Uterus (tissue), 4 donors: ENCODE data around the gene USP40. TPM values are rescaled to one million over a fixed set of nuclear protein-coding genes. Genes with fewer than 3 reads are reported as not detected.

Source experiments
- DNase-seq, 2 donors: peaks; one replicate each; pipeline ENCODE4 v3.0.0-alpha.2; 2019 to 2020
- H3K27ac ChIP-seq, 2 donors: fragments of 200-600 bp; sonication (generic); 1 replicate in 1 of 2; 2 replicates in 1 of 2; pipeline ENCODE4 v1.5.1; 2016 to 2018
- H3K27me3 ChIP-seq, 2 donors: fragments of 200-600 bp; sonication (generic); one replicate each; pipeline ENCODE4 v1.5.1; 2018 to 2019; ENCODE audit warnings: control low read depth in 1 of 2
- H3K36me3 ChIP-seq, 2 donors: fragments of 200-600 bp; sonication (generic); one replicate each; pipeline ENCODE4 v1.5.1; 2019; ENCODE audit warnings: control low read depth in 1 of 2
- H3K4me1 ChIP-seq, 2 donors: fragments of 200-600 bp; sonication (generic); one replicate each; pipeline ENCODE4 v1.5.1; 2018 to 2019; ENCODE audit warnings: control low read depth in 1 of 2
- H3K4me3 ChIP-seq, 2 donors: fragments of 200-600 bp; sonication (generic); 1 replicate in 1 of 2; 2 replicates in 1 of 2; pipeline ENCODE4 v1.5.1; 2018 to 2019; ENCODE audit warnings: mild to moderate bottlenecking in 1 of 2
- H3K9me3 ChIP-seq, 2 donors: fragments of 200-600 bp; sonication (generic); one replicate each; pipeline ENCODE4 v1.5.1; 2019; ENCODE audit warnings: control low read depth in 1 of 2
- POLR2A ChIP-seq, 2 donors: fragments of 450-650 bp; IDR thresholded peaks; one replicate each; pipeline ENCODE4 v1.6.1; 2016; ENCODE audit warnings: antibody characterized with exemption in 2 of 2, mild to moderate bottlenecking in 1 of 2, moderate library complexity in 1 of 2
- intact Hi-C: fragments of 100-400 bp; cut with DNase I; formaldehyde crosslinking; loops from one replicate; pipeline ENCODE4 v1.15.1; 2023; ENCODE audit warnings: low total_unique reads
- total RNA-seq, 4 donors: library from RNA; depleted of rRNA in 3 of 4; stranded (reverse); fragments of >200 nt in 3 of 4; gene quantifications; one replicate each; pipeline versions ENCODE4 v1.1.0 to v1.2.4, GENCODE V29; 2014 to 2023
- TF ChIP-seq, protein P1 (sequence below), 4 experiments: fragments of 200-600 bp in 2 of 4; fragments of 450-650 bp in 2 of 4; sonication (generic) in 2 of 4; IDR thresholded peaks; one replicate each; pipeline ENCODE4 v1.5.1; 2016 to 2019; ENCODE audit warnings: antibody characterized with exemption in 4 of 4, mild to moderate bottlenecking in 2 of 4, moderate library complexity in 1 of 4
- donor health status: DM: yes; HTN: yes; CAD: no.

The USP40 gene
- total RNA-seq, 4 donors from 2014 or later: 14.7 to 60.2 (median 49.5) TPM

GRCh38 chr2:233486357-233486756 lies 80.2 kb downstream of the USP40 start:
- intact Hi-C loops: no loop called here

DNA sequence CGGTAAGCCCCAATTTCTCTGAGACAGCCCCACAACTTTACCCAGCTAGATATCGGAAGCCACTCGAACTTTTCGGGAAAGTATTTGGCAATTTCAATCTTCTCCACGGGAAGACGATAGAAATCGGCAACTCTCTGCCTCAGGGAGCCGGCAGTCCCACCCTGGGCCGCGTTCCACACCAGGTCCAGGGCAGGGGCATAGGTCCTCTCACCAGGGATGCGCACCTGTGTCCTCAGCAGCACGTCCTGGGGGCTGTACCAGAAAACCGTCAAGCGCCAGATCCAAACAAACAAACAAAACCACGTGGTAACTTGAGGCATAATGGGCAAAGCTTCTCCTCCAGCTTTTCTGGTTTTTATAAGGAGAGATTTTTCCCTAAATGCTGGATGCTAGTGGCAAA lies 80.9 kb downstream of the USP40 start:
- Histone ChIP-seq H3K9me3 (no peaks in the 10 kb centered on the region), H3K27me3 (no peaks in the 10 kb centered on the region), H3K36me3 (no peaks in the 10 kb centered on the region), H3K4me3 (no peak overlapping the region), H3K27ac (no peak overlapping the region), H3K4me1 (no peaks in the 10 kb centered on the region)
- no peak for DNase-seq
- TF ChIP-seq POLR2A (IDR thresholded peaks at IDR 0.05): no peak
- TF ChIP-seq, protein P1, sequence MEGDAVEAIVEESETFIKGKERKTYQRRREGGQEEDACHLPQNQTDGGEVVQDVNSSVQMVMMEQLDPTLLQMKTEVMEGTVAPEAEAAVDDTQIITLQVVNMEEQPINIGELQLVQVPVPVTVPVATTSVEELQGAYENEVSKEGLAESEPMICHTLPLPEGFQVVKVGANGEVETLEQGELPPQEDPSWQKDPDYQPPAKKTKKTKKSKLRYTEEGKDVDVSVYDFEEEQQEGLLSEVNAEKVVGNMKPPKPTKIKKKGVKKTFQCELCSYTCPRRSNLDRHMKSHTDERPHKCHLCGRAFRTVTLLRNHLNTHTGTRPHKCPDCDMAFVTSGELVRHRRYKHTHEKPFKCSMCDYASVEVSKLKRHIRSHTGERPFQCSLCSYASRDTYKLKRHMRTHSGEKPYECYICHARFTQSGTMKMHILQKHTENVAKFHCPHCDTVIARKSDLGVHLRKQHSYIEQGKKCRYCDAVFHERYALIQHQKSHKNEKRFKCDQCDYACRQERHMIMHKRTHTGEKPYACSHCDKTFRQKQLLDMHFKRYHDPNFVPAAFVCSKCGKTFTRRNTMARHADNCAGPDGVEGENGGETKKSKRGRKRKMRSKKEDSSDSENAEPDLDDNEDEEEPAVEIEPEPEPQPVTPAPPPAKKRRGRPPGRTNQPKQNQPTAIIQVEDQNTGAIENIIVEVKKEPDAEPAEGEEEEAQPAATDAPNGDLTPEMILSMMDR (IDR thresholded peaks at IDR 0.05): no peak
- intact Hi-C loops: no loop called here

More at GRCh38 chr2:233486357-233486756, 80.2 kb downstream of the USP40 start:
- Histone ChIP-seq H3K27ac (no peak overlapping the region), H3K36me3 (no peaks in the 10 kb centered on the region), H3K4me1 (no peaks in the 10 kb centered on the region), H3K27me3 (no peaks in the 10 kb centered on the region), H3K4me3 (no peak overlapping the region), H3K9me3 (no peaks in the 10 kb centered on the region)
- no peak for DNase-seq
- no peak for TF ChIP-seq POLR2A (IDR thresholded peaks at IDR 0.05)
- TF ChIP-seq, protein P1 (IDR thresholded peaks at IDR 0.05): no peak

DNA sequence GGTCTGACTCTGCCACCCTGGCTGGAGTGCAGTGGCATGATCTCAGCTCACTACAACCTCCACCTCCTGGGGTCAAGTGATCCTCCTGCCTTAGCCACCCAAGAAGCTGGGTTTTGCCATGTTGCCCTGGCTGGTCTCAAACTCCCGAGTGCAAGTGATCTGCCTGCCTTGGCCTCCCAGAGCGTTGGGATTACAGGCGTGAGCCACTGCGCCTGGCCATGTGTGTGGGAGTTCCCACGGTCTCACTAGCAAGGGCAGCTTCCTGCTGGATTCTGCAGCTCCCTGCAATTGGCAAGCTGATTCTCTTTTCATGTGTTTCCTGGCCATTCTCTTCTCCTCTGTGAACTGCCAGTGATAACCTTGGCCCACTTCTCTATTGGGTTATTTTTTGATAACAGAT lies 84.0 kb downstream of the USP40 start:
- intact Hi-C loops: no loop called here
- no peak overlapping the region for H3K27ac ChIP-seq
- H3K9me3 ChIP-seq: no peaks in the 10 kb centered on the region
- no peaks in the 10 kb centered on the region for H3K4me1 ChIP-seq
- no peaks in the 10 kb centered on the region for H3K27me3 ChIP-seq
- TF ChIP-seq, protein P1 (IDR thresholded peaks at IDR 0.05): no peak
- no peak for TF ChIP-seq POLR2A (IDR thresholded peaks at IDR 0.05)
- no peaks in the 10 kb centered on the region for H3K36me3 ChIP-seq
- H3K4me3 ChIP-seq: no peak overlapping the region
- no peak for DNase-seq

- H3K36me3 ChIP-seq: no peaks in the 10 kb centered on the region
- TF ChIP-seq, protein P1 (IDR thresholded peaks at IDR 0.05): no peak
- TF ChIP-seq POLR2A (IDR thresholded peaks at IDR 0.05): no peak
- H3K4me1 ChIP-seq: no peaks in the 10 kb centered on the region
- H3K9me3 ChIP-seq: no peaks in the 10 kb centered on the region
- intact Hi-C loops: no loop called here
- no peaks in the 10 kb centered on the region for H3K27me3 ChIP-seq
- no peak for DNase-seq
- no peak overlapping the region for H3K27ac ChIP-seq
- H3K4me3 ChIP-seq: no peak overlapping the region
Measured at GRCh38 chr2:233481368-233482142, 85.0 kb downstream of the USP40 start.

GRCh38 chr2:233480490-233481202 lies 85.9 kb downstream of the USP40 start:
- H3K27ac ChIP-seq: no peak overlapping the region
- H3K27me3 ChIP-seq: no peaks in the 10 kb centered on the region
- intact Hi-C loops: no loop called here
- H3K4me1 ChIP-seq: no peaks in the 10 kb centered on the region
- no peaks in the 10 kb centered on the region for H3K9me3 ChIP-seq
- no peak overlapping the region for H3K4me3 ChIP-seq
- no peaks in the 10 kb centered on the region for H3K36me3 ChIP-seq
- DNase-seq: no peak
- TF ChIP-seq, protein P1 (IDR thresholded peaks at IDR 0.05): no peak
- TF ChIP-seq POLR2A (IDR thresholded peaks at IDR 0.05): no peak
